HepG2 (cell line): Measurements from ENCODE around the gene PLXDC2. TPM values are rescaled to one million over a fixed set of nuclear protein-coding genes. Genes with fewer than 3 reads are reported as not detected.

Experiments used
- ATF7-NPFF ChIP-seq: sonication (generic); formaldehyde crosslinking; IDR thresholded peaks from 2 replicates; pipeline ENCODE4 v1.8.1; 2023; ENCODE audit warnings: mild to moderate bottlenecking, low read depth, missing genetic modification reagents, moderate library complexity
- FIP1L1 ChIP-seq: fragments of 200-400 bp; formaldehyde crosslinking; IDR thresholded peaks from 2 replicates; pipeline ENCODE4 v1.6.1; 2018; ENCODE audit warnings: low read depth, mild to moderate bottlenecking, low read length, moderate library complexity, borderline replicate concordance; ENCODE audit not compliant: insufficient read depth
- GATA4 ChIP-seq: sonication (generic); IDR thresholded peaks from 2 replicates; pipeline ENCODE4 v1.6.1; 2016; ENCODE audit warnings: antibody characterized with exemption, low read depth, borderline replicate concordance
- KDM6A ChIP-seq: IDR thresholded peaks from 2 replicates; pipeline ENCODE4 v1.6.1; 2016; ENCODE audit warnings: low read depth
- PATZ1 ChIP-seq: sonication (generic); formaldehyde crosslinking; IDR thresholded peaks from 2 replicates; pipeline ENCODE4 v1.4.0; 2020; ENCODE audit warnings: missing genetic modification reagents
- POGZ ChIP-seq: sonication (generic); formaldehyde crosslinking; IDR thresholded peaks from 2 replicates; pipeline ENCODE4 v1.4.0; 2020; ENCODE audit warnings: mild to moderate bottlenecking, missing genetic modification reagents
- PPARG ChIP-seq: conservative IDR thresholded peaks from 2 replicates; pipeline ENCODE4 v1.6.1; 2016; ENCODE audit warnings: missing biosample characterization, missing genetic modification reagents
- RARA ChIP-seq: IDR thresholded peaks from 2 replicates; pipeline ENCODE4 v1.6.1; 2016; ENCODE audit warnings: missing genetic modification reagents, missing compliant biosample characterization
- SKIL ChIP-seq: sonication (generic); formaldehyde crosslinking; IDR thresholded peaks from 2 replicates; pipeline ENCODE4 v1.8.0; 2022; ENCODE audit warnings: missing genetic modification reagents, mild to moderate bottlenecking, moderate library complexity, borderline replicate concordance
- SNAI1 ChIP-seq: sonication (generic); formaldehyde crosslinking; IDR thresholded peaks from 2 replicates; pipeline ENCODE4 v1.5.0; 2020; ENCODE audit warnings: mild to moderate bottlenecking, missing genetic modification reagents, borderline replicate concordance
- TBP ChIP-seq: sonication (generic); formaldehyde crosslinking; IDR thresholded peaks from 2 replicates; pipeline ENCODE4 v1.5.0; 2020; ENCODE audit warnings: missing genetic modification reagents
- ZFP36 ChIP-seq: fragments of 150-350 bp; IDR thresholded peaks from 2 replicates; pipeline ENCODE4 v1.6.1; 2018; ENCODE audit warnings: borderline replicate concordance, low read length, low read depth; ENCODE audit not compliant: partially characterized antibody
- ZGPAT ChIP-seq: IDR thresholded peaks from 2 replicates; pipeline ENCODE4 v1.6.1; 2016; ENCODE audit warnings: mild to moderate bottlenecking
- ZNF160 ChIP-seq: sonication (generic); formaldehyde crosslinking; IDR thresholded peaks from 2 replicates; pipeline ENCODE4 v1.8.0; 2022; ENCODE audit warnings: mild to moderate bottlenecking, inconsistent platforms, missing genetic modification reagents
- ZNF331 ChIP-seq: sonication (generic); formaldehyde crosslinking; IDR thresholded peaks from 2 replicates; pipeline ENCODE4 v1.4.0; 2020; ENCODE audit warnings: missing genetic modification reagents
- ZNF574 ChIP-seq: sonication (generic); formaldehyde crosslinking; IDR thresholded peaks from 2 replicates; pipeline ENCODE4 v1.4.0; 2020; ENCODE audit warnings: missing genetic modification reagents
- ZNF598 ChIP-seq: sonication (generic); formaldehyde crosslinking; IDR thresholded peaks from 2 replicates; pipeline ENCODE4 v1.5.1; 2020; ENCODE audit warnings: mild to moderate bottlenecking, missing genetic modification reagents, borderline replicate concordance
- ZNF740 ChIP-seq: sonication (generic); formaldehyde crosslinking; IDR thresholded peaks from 2 replicates; pipeline ENCODE4 v1.4.0; 2020; ENCODE audit warnings: missing genetic modification reagents
- polyA plus RNA-seq, 8 experiments: library from polyadenylated mRNA; depleted of rRNA in 3 of 8; stranded (reverse) in 7 of 8; unstranded in 1 of 8; fragments of >200 nt; fragmentation: Illumina TruSeq in 4 of 8; extraction: Trizol in 4 of 8; gene quantifications; 2 replicates each; pipeline versions ENCODE4 v1.2.1 to v1.2.3, GENCODE V29; 2011 to 2016; ENCODE audit warnings: low read depth in 4 of 8, missing spikeins in 1 of 8, mixed read lengths in 1 of 8; ENCODE audit not compliant: insufficient read depth in 1 of 8
- total RNA-seq, 5 experiments: library from RNA; depleted of rRNA; stranded (reverse); fragments of >200 nt; fragmentation: Illumina TruSeq; extraction: Trizol; gene quantifications; 2 replicates each; pipeline ENCODE4 v1.2.3, GENCODE V29; 2016; ENCODE audit warnings: low read depth in 1 of 5

The PLXDC2 gene
- total and polyA plus RNA-seq, 2 of the 13 experiments (the other 11 are each of a cell fraction or from before 2014, with no cell fraction given), result 2.1 to 2.4 TPM

GRCh38 chr10:20276127-20276979, 460.1 kb downstream of the PLXDC2 start (continued):
- TF ChIP-seq GATA4, result no peak
- TF ChIP-seq KDM6A (CRISPR knock-in tag), result no peak
- no peak for TF ChIP-seq SKIL (CRISPR knock-in tag)
- peak; percentile 25; the same call in 1 of the 2 replicates for TF ChIP-seq RARA (CRISPR knock-in tag)
- no peak for TF ChIP-seq FIP1L1
- TF ChIP-seq ZGPAT, result 0 out of 2 replicates have a peak, but pooled peaks have one; percentile 20
- TF ChIP-seq POGZ (CRISPR knock-in tag), result no peak
- TF ChIP-seq ZNF331 (CRISPR knock-in tag), result peak; percentile 50; the same call in 1 of the 2 replicates
- TF ChIP-seq ATF7-NPFF, result no peak
- no peak for TF ChIP-seq SNAI1 (CRISPR knock-in tag)
- no peak for TF ChIP-seq ZNF598
- no peak for TF ChIP-seq ZNF574 (CRISPR knock-in tag)
- no peak for TF ChIP-seq PATZ1 (CRISPR knock-in tag)
- no peak for TF ChIP-seq ZNF740 (CRISPR knock-in tag)
- no peak for TF ChIP-seq TBP (CRISPR knock-in tag)
- TF ChIP-seq ZNF160 (CRISPR knock-in tag), result no peak
- TF ChIP-seq PPARG (CRISPR knock-in tag), result peak; percentile 91
- TF ChIP-seq ZFP36, result no peak
